K562 (cell line): Measurements from ENCODE around the gene TADA2A. TPM values are rescaled to one million over a fixed set of nuclear protein-coding genes. Genes with fewer than 3 reads are reported as not detected.

Experiments
- CBX1 ChIP-seq: sonication (generic); IDR thresholded peaks from 2 replicates; pipeline ENCODE4 v1.6.1; 2016; ENCODE audit warnings: antibody characterized with exemption, low read depth, mild to moderate bottlenecking
- CREB3L1 ChIP-seq: fragments of 450-650 bp; IDR thresholded peaks from 2 replicates; pipeline ENCODE4 v1.6.1; 2014; ENCODE audit warnings: low read depth, mild to moderate bottlenecking, moderate library complexity, borderline replicate concordance
- FOXM1 ChIP-seq, 2 experiments: fragments of 450-650 bp in 1 of 2; sonication (generic) in 1 of 2; formaldehyde crosslinking in 1 of 2; IDR thresholded peaks; 2 replicates each; pipeline versions ENCODE4 v1.6.1 to v1.9.0; 2017 to 2022; ENCODE audit warnings: low read depth in 2 of 2, mild to moderate bottlenecking in 2 of 2, missing genetic modification reagents in 1 of 2, moderate library complexity in 1 of 2
- GATA2 ChIP-seq: sonication (generic); formaldehyde crosslinking; IDR thresholded peaks from 2 replicates; pipeline ENCODE4 v1.4.0; 2020; ENCODE audit warnings: mild to moderate bottlenecking, missing genetic modification reagents
- L3MBTL2 ChIP-seq: fragments of 450-650 bp; IDR thresholded peaks from 2 replicates; pipeline ENCODE4 v1.6.1; 2016; ENCODE audit warnings: mild to moderate bottlenecking, moderate library complexity
- PHB ChIP-seq: fragments of 250-450 bp; sonication (Bioruptor Pico); IDR thresholded peaks from 2 replicates; pipeline ENCODE4 v1.5.0; 2021
- REST ChIP-seq, 2 experiments: fragments of 450-650 bp; formaldehyde crosslinking in 1 of 2; IDR thresholded peaks; 2 replicates each; pipeline versions ENCODE4 v1.4.0 to v1.6.1; 2014 to 2020; ENCODE audit warnings: mild to moderate bottlenecking in 2 of 2, borderline replicate concordance in 1 of 2, low read depth in 1 of 2
- SETDB1 ChIP-seq: IDR thresholded peaks from one replicate; pipeline ENCODE4 v1.6.1; 2012; ENCODE audit warnings: low read length, control low read depth, inconsistent platforms
- SMARCB1 ChIP-seq: IDR thresholded peaks from 2 replicates; pipeline ENCODE4 v1.6.1; 2011; ENCODE audit warnings: improper control_type of control experiment, low read depth; ENCODE audit not compliant: insufficient read length
- SNAPC5 ChIP-seq: fragments of 250-450 bp; sonication (Bioruptor Pico); IDR thresholded peaks from 2 replicates; pipeline ENCODE4 v1.8.0; 2021; ENCODE audit warnings: moderate library complexity, mild to moderate bottlenecking, inconsistent platforms
- TRIM24 ChIP-seq, 2 experiments: fragments of 450-650 bp; IDR thresholded peaks; 2 replicates each; pipeline ENCODE4 v1.6.1; 2016
- ZNF184 ChIP-seq: sonication (generic); formaldehyde crosslinking; IDR thresholded peaks from 2 replicates; pipeline ENCODE4 v1.5.0; 2020; ENCODE audit warnings: missing genetic modification reagents
- ZNF592 ChIP-seq: fragments of 450-650 bp; IDR thresholded peaks from 2 replicates; pipeline ENCODE4 v1.6.1; 2017; ENCODE audit warnings: antibody characterized with exemption, mild to moderate bottlenecking
- polyA plus RNA-seq, 8 experiments: library from polyadenylated mRNA; depleted of rRNA in 4 of 8; stranded (reverse) in 5 of 8; unstranded in 3 of 8; fragments of >200 nt; fragmentation: Nextera tagmentation in 2 of 8; fragmentation: Illumina TruSeq in 1 of 8; extraction: Ambion mirVana in 2 of 8; extraction: Trizol in 1 of 8; gene quantifications; 2 replicates each; pipeline versions ENCODE4 v1.2.1 to v1.2.3, GENCODE V29; 2011 to 2014; ENCODE audit warnings: inconsistent platforms in 1 of 8, missing spikeins in 1 of 8
- total RNA-seq, 7 experiments: library from RNA; depleted of rRNA in 6 of 7; stranded (reverse); fragments of >200 nt in 6 of 7; fragmentation: Illumina TruSeq in 2 of 7; extraction: Trizol in 2 of 7; gene quantifications; 2 replicates each; pipeline versions ENCODE4 v1.2.1 to v1.2.3, GENCODE V29; 2011 to 2021; ENCODE audit warnings: low replicate concordance in 1 of 7

TADA2A gene
- total and polyA plus RNA-seq, 9 of the 15 experiments (the other 6 are each of a cell fraction or from before 2014, with no cell fraction given) = 13.8 to 37.7 (median 25.0) TPM

- TF ChIP-seq REST (IDR thresholded peaks at IDR 0.05; ENCODE audit: borderline replicate concordance) = no peak; the same call in 1 of the 2 replicates
- no peak for TF ChIP-seq REST (CRISPR knock-in tag; IDR thresholded peaks at IDR 0.05; ENCODE audit: low read depth)
- TF ChIP-seq TRIM24 (IDR thresholded peaks at IDR 0.05) = no peak
- no peak for TF ChIP-seq SMARCB1
- no peak for TF ChIP-seq ZNF184
- no peak for TF ChIP-seq ZNF592
- 0 out of 2 replicates have a peak, but pooled peaks have one; percentile 14 for TF ChIP-seq CBX1
- no peak for TF ChIP-seq PHB
- no peak for TF ChIP-seq FOXM1 (IDR thresholded peaks at IDR 0.05; ENCODE audit: low read depth)
- no peak for TF ChIP-seq FOXM1 (CRISPR knock-in tag; IDR thresholded peaks at IDR 0.05; ENCODE audit: low read depth)
- TF ChIP-seq GATA2 (CRISPR knock-in tag) = no peak
- no peak for TF ChIP-seq CREB3L1
- no peak for TF ChIP-seq SETDB1
- TF ChIP-seq L3MBTL2 = peak; percentile 67
- no peak for TF ChIP-seq SNAPC5 (CRISPR knock-in tag)
Observed at GRCh38 chr17:37489197-37490001, 82.7 kb downstream of the TADA2A start, which contains the start of gene DUSP14 (continued).
